ENCODE data around the gene FAM118A.

Gene FAM118A

GRCh38 chr22:45329530-45329936, 19.8 kb downstream of the FAM118A start:
- no peaks in the 10 kb centered on the region for H3K9me2 ChIP-seq (ENCODE audit: low read depth, low read length)

DNA sequence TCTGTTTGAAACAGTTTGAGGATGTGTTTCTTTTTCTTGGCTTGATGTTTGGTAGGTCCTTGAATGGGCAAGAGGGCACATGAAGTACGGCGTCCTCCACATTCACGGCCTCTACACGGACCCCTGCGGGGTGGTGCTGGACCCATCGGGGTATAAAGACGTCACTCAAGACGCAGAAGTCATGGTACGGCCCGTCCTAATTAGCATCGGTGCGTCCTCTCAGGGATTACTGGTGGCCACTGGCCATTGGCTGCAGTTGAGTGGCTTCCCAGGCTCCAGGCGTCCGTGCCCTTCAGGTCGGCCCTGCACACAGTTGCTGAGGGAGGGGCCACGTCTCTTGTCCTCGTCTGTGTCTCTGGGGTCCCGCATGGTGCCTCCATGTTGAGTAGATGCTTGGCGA, 20.8 kb downstream of the FAM118A start:
- Histone ChIP-seq H3K79me2 (ENCODE audit: insufficient read depth, low read length) (no peaks in the 10 kb centered on the region), H3K27ac (ENCODE audit: low read depth, low read length, poor library complexity, severe bottlenecking) (no peak overlapping the region), H3K27me3 (ENCODE audit: insufficient read depth, low read length) (no peaks in the 10 kb centered on the region), H3K9ac (ENCODE audit: low read length) (no peak overlapping the region), H3K36me3 (ENCODE audit: insufficient read depth, low read length) (peaks cover 37% of the 10 kb centered on the region), H3K4me2 (ENCODE audit: low read length) (no peak overlapping the region), H2AFZ (ENCODE audit: low read length) (no peak overlapping the region), H3K4me1 (ENCODE audit: insufficient read depth, low read length, severe bottlenecking) (no peaks in the 10 kb centered on the region), H4K20me1 (ENCODE audit: insufficient read depth, low read length) (no peaks in the 10 kb centered on the region), H3K9me2 (ENCODE audit: low read depth, low read length) (no peaks in the 10 kb centered on the region), H3K9me3 (ENCODE audit: low read length) (no peaks in the 10 kb centered on the region), H3K4me3 (ENCODE audit: low read depth, low read length, poor library complexity, severe bottlenecking) (no peak overlapping the region), H3F3A (ENCODE audit: insufficient read depth, low read length) (no peaks in the 10 kb centered on the region)
- TF ChIP-seq CTCF (IDR thresholded peaks at IDR 0.05; ENCODE audit: low read length) (no peak), EZH2 (IDR thresholded peaks at IDR 0.05; ENCODE audit: borderline replicate concordance, low read length) (no peak)

More at GRCh38 chr22:45329530-45329936, 19.8 kb downstream of the FAM118A start:
- no peaks in the 10 kb centered on the region for H3F3A ChIP-seq (ENCODE audit: insufficient read depth, low read length)
- H3K27me3 ChIP-seq (ENCODE audit: insufficient read depth, low read length): no peaks in the 10 kb centered on the region
- H3K9ac ChIP-seq (ENCODE audit: low read length): no peak overlapping the region
- H3K79me2 ChIP-seq (ENCODE audit: insufficient read depth, low read length): no peaks in the 10 kb centered on the region
- H3K4me3 ChIP-seq (ENCODE audit: low read depth, low read length, poor library complexity, severe bottlenecking): no peak overlapping the region
- no peak overlapping the region for H2AFZ ChIP-seq (ENCODE audit: low read length)
- H4K20me1 ChIP-seq (ENCODE audit: insufficient read depth, low read length): no peaks in the 10 kb centered on the region
- H3K36me3 ChIP-seq (ENCODE audit: insufficient read depth, low read length): peaks cover 32% of the 10 kb centered on the region
- H3K4me1 ChIP-seq (ENCODE audit: insufficient read depth, low read length, severe bottlenecking): no peaks in the 10 kb centered on the region
- no peaks in the 10 kb centered on the region for H3K9me3 ChIP-seq (ENCODE audit: low read length)
- no peak overlapping the region for H3K4me2 ChIP-seq (ENCODE audit: low read length)
- H3K27ac ChIP-seq (ENCODE audit: low read depth, low read length, poor library complexity, severe bottlenecking): no peak overlapping the region
- TF ChIP-seq CTCF (IDR thresholded peaks at IDR 0.05; ENCODE audit: low read length): no peak
- no peak for TF ChIP-seq EZH2 (IDR thresholded peaks at IDR 0.05; ENCODE audit: borderline replicate concordance, low read length)

DNA sequence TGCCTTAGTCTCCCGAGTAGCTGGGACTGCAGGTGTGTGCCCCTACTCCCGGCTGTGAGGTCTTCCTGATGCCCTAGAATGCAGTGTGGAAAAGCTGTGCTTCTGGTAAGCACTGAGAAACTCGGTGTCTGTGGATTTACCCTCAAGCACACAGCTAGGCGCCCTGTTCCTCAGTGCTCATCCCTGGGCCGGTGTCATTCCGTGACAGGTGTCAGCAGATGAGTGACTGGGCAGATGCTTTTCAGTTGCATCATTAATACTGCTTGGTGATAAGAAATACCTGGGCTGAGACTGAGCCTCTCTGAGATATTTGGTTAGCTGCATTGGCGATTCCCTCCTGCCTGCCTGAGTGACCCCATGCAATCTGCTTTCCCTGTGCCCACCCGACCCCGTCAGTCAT, 21.8 kb downstream of the FAM118A start:
- H3K4me1 ChIP-seq (ENCODE audit: insufficient read depth, low read length, severe bottlenecking): no peaks in the 10 kb centered on the region
- TF ChIP-seq CTCF (IDR thresholded peaks at IDR 0.05; ENCODE audit: low read length) (no peak), EZH2 (IDR thresholded peaks at IDR 0.05; ENCODE audit: borderline replicate concordance, low read length) (no peak)
- H4K20me1 ChIP-seq (ENCODE audit: insufficient read depth, low read length): no peaks in the 10 kb centered on the region
- H3K79me2 ChIP-seq (ENCODE audit: insufficient read depth, low read length): no peaks in the 10 kb centered on the region
- no peak overlapping the region for H3K9ac ChIP-seq (ENCODE audit: low read length)
- H3K27me3 ChIP-seq (ENCODE audit: insufficient read depth, low read length): no peaks in the 10 kb centered on the region
- peaks cover 41% of the 10 kb centered on the region for H3K36me3 ChIP-seq (ENCODE audit: insufficient read depth, low read length)
- H3F3A ChIP-seq (ENCODE audit: insufficient read depth, low read length): no peaks in the 10 kb centered on the region
- no peak overlapping the region for H3K4me3 ChIP-seq (ENCODE audit: low read depth, low read length, poor library complexity, severe bottlenecking)
- H3K9me2 ChIP-seq (ENCODE audit: low read depth, low read length): no peaks in the 10 kb centered on the region
- no peak overlapping the region for H2AFZ ChIP-seq (ENCODE audit: low read length)
- no peak overlapping the region for H3K27ac ChIP-seq (ENCODE audit: low read depth, low read length, poor library complexity, severe bottlenecking)
- H3K9me3 ChIP-seq (ENCODE audit: low read length): no peaks in the 10 kb centered on the region
- no peak overlapping the region for H3K4me2 ChIP-seq (ENCODE audit: low read length)
